G401 (cell line): ENCODE results near the gene KRTAP12-3. TPM values are rescaled to one million over a fixed set of nuclear protein-coding genes. Genes with fewer than 3 reads are reported as not detected.
"Not testable (repeated sequence)": the region's sequence is repeated elsewhere in the genome, so short reads cannot be mapped to it uniquely, and the experiment has no call there.

Source experiments
- DNase-seq: peaks from one replicate; pipeline ENCODE4 v3.0.0-alpha.2; 2015; ENCODE audit warnings: low spot score
- in situ Hi-C: cut with HindIII; loops from 2 replicates; pipeline ENCODE4 v1.10.0; 2016; ENCODE audit warnings: low sequenced_read_pairs, mixed read lengths
- total RNA-seq: library from RNA; depleted of rRNA; stranded (reverse); fragments of >200 nt; shearing (Covaris generic); gene quantifications from 2 replicates; pipeline ENCODE4 v1.2.3, GENCODE V29; 2014

The KRTAP12-3 gene
- total RNA-seq, 1 experiment from 2014 or later: not detected

DNA sequence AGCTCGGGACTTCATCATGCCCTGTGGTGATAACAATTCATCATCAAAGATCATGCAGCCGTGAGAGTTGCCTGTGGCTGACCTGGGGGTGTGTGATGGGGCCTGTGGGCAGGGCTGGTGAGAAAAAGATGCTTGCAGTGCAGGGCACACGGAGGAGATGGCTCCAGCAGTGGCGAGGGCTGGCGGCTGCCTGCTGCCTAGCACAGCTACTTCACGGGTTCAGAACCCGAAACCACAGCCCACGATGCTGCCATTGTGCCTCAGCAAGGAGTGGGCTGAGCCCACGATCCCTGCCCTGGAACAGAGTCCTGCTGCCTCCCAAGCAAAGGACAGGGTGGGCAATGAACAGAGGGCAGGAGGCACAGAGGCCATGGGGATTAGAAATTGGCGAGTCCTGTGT, 31.5 kb upstream of the KRTAP12-3 start:
- no peak for DNase-seq
- in situ Hi-C loops: no loop called here

DNA sequence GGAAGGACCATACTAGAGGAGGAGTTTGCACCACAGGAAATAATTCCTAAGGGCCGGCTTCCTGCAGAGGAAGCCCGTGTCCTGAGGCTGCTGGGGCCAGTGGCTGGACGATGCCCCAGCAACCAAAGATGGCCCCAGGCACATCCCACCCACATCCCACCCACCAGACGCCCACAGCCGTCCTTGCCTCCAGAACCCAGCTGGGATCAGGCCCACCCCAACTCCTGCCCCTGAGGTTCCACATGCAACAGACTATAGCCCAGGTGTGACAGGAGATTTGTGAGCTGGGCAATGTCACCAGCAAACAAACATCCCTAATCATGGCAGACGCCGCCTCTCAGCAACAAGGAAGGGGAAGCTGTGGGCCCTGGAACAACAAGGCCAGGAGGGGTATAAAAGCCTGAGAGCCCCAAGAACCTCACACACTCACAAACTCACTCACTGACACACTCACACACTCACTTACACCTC, 31.0 kb upstream of the KRTAP12-3 start, which contains the start of gene KRTAP10-9:
KRTAP10-9 (plus strand) TSS at position 421 of the 471 bp plus-strand sequence. CDS start 79 bp downstream, outside the sequence.
- in situ Hi-C loops: no loop called here
- no peak for DNase-seq

DNA sequence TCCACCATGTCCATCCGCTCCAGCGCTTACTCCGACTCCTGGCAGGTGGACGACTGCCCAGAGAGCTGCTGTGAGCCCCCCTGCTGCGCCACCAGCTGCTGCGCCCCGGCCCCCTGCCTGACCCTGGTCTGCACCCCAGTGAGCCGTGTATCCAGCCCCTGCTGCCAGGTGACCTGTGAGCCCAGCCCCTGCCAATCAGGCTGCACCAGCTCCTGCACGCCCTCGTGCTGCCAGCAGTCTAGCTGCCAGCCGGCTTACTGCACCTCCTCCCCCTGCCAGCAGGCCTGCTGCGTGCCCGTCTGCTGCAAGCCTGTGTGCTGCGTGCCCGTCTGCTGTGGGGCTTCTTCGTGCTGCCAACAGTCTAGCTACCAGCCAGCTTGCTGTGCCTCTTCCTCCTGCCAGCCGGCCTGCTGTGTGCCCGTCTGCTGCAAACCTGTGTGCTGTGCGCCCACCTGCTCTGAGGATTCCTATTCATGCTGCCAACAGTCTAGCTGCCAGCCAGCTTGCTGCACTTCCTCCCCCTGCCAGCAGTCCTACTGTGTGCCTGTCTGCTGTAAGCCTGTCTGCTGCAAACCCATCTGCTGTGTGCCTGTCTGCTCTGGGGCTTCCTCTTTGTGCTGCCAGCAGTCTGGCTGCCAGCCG, 30.4 kb upstream of the KRTAP12-3 start:
- DNase-seq: peak; percentile 20
- in situ Hi-C loops: not testable (repeated sequence)

DNA sequence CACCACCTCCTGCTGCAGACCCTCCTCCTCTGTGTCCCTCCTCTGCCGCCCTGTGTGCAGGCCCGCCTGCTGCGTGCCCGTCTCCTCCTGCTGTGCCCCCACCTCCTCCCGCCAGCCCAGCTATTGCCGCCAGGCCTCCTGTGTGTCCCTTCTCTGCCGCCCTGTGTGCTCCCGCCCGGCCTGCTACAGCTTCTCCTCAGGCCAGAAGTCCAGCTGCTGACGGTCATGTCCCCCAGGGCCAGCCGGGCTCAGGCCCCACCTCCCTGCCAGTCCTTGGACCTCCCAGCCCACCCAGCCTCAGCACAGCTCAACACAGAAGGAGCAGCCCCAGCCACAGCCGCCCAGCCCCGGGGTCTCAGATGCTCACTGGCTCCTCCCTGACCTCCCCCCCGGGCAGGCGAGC, 29.9 kb upstream of the KRTAP12-3 start:
- DNase-seq, in situ Hi-C loops: not testable (repeated sequence)

DNA sequence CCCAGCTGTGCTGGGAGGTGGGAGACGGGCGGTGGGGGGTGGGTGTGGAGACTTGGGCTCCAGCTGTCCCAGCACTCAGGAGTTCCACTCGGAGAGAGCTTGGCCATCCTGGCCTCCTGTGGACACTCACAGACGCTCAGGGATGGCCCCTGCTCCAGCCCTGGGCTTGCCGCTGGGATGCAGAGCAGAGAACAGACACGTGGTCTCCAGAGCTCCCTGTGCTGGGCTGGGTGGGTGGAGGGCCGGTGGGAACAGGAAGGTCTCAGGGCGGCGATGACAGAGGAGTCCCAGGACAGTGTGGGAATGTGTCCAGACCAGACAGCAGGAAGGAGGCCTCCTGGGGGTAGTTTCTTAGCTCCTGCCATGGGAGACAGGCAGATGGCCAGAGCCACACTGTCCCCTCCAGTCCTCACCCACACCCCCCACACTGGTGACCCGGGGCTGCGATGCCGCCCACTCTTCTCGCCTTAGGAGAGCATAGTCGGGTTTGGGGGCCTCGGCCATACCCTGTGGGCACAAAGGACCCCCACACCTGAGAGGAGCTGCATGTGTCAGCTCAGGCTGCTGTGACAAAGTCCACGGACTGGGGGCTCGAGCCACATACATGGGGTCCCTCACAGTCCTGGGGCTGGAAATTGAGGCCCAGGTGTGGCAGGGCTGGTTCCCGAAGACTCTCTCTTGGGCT, 28.9 kb upstream of the KRTAP12-3 start:
- DNase-seq: no peak
- in situ Hi-C loops: no loop called here

DNA sequence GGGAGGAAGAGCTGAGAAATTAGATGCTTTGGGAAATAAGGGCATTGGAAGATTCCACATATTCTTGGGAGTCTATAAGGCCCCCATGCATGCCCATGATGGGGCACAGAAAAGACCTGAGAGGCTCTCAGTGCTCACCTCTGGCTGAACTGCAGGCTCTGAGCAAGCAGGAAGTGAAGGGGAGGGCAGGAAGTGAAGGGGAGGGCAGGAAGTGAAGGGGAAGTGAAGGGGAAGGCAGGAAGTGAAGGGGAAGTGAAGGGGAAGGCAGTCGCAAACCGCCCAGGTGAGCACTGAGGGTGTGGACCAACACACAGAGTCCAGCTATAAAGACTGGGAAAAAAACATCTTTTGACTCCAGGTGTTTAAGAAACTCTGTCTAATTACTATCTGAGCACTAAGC, 27.3 kb upstream of the KRTAP12-3 start:
- in situ Hi-C loops: no loop called here
- DNase-seq: no peak

DNA sequence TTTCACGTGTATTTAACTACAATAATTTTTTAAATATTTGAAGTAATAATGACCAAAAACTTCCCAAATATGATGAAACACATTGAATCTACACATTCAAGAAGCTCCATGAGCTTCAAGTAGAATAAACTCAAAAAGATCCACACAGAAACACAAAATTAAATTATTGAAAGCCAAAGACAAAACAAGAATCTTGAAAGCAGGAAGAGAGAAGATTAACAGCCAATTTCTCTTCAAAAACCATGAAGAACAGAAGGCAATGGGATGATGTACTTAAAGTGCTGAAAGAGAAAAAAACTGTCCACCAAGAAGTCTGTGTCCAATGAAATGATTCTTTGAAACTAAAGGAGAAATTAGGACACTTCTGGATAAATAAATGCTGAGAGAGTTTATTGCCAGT, 25.7 kb upstream of the KRTAP12-3 start:
- DNase-seq: no peak
- in situ Hi-C loops: no loop called here

DNA sequence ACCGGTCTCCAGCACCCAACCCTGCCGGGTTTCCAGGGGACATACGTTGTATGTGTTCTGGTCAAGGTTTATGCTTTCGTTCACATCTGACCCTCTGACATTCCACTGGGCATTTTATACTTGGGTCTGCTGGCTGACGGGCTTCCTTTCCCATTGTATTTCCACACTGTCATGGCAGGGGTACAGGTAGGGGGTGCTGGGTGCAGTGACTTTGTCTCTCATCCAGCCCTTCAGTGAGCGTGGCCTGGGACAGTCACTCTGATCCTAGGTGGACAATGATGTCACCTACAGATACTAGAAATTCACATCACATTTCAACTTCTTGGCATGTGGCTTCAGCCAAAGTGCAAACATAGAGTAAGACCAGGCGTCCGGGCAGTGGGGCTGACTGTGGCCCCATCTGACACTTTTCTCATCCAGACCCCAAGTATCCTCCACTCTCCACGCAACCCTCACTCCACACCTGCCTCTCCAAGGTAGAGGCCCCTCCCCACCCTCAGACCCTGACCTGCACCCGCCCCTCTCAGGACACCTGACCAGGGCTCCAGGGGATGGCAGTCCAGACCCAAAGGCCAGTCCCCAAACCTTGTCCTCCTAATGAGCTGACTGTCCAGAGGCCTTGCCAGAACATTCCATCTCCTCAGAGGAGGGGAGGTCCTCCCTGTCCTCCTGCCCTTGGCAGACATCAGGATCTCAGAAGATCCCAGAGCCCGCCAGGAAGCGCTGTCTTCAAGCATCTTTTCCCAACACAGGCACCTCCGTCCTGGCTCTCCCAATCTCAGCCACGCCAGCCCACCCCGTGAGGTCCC, 21.3 kb upstream of the KRTAP12-3 start:
- DNase-seq: no peak
- in situ Hi-C loops: no loop called here

DNA sequence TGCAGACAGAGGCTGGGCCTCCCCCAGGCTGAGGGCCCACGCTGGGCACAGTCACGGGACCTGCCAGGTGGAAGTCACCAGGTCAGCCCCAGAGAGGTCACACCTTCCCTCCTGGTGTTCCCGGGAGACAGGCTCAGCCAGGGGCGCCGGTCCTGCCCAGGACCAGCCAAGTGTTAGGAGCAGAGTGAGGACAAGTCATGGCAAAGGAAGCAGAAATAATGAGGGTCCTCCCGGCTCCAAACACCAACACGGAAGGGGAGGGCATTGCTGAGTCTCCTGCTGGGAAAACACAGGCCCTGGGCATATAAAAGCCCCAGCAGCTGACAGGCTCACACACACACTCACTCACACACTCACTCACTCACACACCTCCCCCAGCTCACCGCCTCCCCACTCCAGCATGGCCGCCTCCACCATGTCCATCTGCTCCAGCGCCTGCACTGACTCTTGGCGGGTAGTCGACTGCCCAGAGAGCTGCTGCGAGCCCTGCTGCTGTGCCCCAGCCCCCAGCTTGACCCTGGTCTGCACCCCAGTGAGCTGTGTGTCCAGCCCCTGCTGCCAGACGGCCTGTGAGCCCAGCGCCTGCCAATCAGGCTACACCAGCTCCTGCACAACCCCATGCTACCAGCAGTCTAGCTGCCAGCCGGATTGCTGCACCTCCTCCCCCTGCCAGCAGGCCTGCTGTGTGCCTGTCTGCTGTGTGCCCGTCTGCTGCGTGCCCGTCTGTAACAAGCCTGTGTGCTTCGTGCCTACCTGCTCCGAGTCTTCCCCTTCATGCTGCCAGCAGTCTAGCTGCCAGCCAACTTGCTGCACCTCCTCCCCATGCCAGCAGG, 20.5 kb upstream of the KRTAP12-3 start, which contains the start of gene KRTAP10-10:
KRTAP10-10 (plus strand) TSS at position 339 of the 833 bp plus-strand sequence; CDS start at position 401, 62 bp downstream.
- in situ Hi-C loops: no loop called here
- peak; percentile 75 for DNase-seq

DNA sequence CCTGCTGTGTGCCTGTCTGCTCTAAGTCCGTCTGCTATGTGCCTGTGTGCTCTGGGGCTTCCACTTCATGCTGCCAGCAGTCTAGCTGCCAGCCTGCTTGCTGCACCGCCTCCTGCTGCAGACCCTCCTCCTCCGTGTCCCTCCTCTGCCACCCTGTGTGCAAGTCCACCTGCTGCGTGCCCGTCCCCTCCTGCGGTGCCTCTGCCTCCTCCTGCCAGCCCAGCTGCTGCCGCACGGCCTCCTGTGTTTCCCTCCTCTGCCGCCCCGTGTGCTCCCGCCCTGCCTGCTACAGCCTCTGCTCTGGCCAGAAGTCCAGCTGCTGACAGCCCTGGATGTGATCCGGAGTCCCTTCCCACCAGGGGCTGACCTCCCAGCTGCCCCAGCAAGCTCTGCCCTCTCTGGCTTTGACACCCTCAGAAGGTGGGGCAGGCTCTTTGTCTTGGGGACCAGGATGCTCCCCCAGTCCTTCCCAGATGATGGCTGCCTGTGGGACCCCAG, 19.8 kb upstream of the KRTAP12-3 start:
- DNase-seq, in situ Hi-C loops: not testable (repeated sequence)

DNA sequence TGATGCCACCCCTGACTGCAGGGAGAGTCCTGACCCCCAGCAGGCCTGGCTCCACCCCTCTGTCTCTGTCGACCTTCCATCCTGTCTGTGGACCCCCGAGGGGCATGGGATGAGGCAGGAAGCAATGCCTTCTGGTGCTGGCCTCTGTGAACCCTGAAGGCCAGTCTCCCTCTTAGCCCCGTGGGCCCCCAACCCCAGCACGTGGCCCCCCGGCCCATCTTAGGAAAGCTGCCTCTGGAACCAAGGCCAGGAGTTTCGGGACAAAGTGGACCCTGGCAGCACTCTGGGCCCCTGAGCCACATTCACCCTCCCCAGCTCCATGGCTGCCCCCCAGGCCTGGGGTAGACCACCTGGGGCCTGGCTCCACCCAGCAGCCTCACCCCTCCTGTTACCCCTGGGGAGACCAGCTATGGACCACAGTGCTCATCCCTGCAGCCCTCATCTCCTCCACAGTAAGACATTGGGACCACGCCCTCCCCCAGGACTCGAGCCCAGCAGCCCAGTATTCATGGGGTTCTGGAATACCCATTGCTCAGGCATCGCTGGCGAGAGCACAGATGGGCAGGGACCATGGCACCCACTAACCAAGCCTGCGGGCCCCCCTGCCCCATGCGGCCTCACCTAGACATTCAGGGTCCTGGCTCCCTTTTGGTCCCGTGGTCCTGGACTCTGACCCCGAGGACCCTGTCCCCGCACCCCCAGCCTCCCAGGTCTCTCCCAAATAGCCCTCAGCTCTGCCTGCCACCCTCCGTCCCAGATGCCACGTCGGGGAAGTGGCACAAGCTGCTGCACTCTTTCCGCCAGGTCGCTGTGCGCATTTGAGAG, 19.0 kb upstream of the KRTAP12-3 start:
- in situ Hi-C loops, DNase-seq: not testable (repeated sequence)

DNA sequence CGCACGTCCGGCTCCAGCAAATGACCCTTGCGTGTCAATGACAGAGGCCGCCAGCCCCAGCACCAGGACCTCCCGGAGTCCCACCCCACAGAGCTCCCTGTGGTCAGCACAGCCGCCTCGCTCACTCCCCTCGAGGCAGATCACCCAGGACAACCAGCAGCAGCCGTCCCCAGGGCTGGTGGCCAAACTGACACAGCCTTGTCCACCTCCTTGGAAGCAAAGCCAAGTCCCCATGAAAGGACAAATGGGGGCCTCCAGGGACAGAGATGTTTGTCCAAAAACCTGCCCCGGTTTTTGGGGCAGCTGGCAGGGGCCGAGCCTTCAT, 18.4 kb upstream of the KRTAP12-3 start:
- DNase-seq: no peak
- in situ Hi-C loops: no loop called here

DNA sequence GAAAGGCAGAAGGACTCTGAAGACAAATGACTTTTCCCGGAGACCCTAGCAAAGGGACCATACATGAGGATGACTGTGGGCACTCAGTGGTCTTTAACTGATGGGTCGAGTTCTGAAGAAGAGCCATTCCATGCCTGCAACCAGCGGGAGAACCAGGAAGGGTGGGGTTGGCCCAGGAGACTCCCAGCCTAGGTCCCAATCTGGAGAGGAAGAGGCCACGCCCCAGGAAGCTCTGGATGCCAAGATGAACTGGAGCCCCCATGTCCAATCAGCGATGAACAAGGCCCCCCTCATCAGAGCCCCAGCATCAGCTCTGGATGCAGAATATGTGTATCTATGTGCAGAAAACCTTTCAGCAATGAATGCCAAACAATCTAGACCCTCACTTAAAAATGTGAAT, 17.0 kb upstream of the KRTAP12-3 start:
- DNase-seq: no peak
- in situ Hi-C loops: no loop called here

DNA sequence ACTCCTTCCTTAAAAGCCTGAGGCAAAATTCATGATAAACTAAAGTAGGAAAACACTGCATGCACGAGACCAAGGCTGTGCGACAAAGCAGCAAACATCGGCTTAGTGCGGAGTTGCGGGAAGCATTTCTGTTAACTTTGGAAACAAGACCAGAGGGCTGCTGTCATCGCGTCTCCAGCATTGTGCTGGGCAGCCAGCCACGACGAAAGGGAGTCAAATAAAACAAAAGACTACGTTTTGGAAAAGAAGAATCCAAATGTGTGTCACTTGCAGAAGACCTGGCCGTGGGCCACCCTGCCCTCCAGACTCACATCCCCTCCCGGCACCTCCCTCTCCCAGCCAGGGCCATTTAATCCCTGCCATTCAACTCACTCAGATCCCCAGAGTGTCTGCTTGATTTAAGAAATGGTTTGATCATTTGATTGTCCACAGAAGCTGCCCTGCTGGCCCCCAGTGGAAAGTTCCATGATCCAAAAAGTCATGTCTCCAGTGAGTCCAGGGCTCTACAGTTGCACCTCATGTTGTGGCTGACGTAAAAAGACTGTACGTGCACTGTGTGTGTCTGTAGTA, 13.9 kb upstream of the KRTAP12-3 start:
- DNase-seq: no peak
- in situ Hi-C loops: no loop called here

DNA sequence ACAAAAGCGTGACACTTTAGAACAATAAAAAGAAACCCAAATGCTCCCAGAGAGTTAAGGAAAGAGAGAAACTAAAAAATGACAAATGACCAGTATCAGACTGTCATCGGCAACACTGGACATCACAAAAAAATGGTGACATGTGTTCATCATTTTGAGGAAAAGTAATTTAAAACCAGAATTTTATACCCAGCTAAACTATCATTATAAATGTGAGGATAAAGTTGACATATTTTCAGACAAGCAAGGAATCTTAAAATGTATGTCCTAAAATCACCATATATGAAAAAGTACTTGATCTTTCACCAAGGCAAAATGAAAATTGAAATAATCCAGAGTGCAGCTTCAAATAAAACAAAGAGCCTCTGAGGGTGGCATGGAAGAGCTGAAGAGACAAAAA, 12.9 kb upstream of the KRTAP12-3 start:
- no peak for DNase-seq
- in situ Hi-C loops: no loop called here

DNA sequence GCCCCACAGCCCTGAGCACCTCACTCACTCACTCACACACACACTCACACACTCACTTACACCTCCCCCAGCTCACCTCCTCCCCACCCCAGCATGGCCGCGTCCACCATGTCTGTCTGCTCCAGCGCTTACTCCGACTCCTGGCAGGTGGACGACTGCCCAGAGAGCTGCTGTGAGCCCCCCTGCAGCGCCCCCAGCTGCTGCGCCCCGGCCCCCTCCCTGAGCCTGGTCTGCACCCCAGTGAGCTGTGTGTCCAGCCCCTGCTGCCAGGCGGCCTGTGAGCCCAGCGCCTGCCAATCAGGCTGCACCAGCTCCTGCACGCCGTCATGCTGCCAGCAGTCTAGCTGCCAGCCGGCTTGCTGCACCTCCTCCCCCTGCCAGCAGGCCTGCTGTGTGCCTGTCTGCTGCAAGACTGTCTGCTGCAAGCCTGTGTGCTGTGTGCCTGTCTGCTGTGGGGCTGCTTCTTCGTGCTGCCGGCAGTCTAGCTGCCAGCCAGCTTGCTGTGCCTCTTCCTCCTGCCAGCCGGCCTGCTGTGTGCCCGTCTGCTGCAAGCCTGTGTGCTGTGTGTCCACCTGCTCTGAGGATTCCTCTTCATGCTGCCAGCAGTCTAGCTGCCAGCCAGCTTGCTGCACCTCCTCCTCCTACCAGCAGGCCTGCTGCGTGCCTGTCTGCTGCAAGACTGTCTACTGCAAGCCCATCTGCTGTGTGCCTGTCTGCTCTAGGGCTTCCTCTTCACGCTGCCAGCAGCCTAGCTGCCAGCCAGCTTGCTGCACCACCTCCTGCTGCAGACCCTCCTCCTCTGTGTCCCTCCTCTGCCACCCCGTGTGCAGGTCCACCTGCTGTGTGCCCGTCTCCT, 11.1 kb upstream of the KRTAP12-3 start, which contains the start of gene KRTAP10-11:
KRTAP10-11 (plus strand) TSS at position 49 of the 856 bp plus-strand sequence; CDS start at position 94, 45 bp downstream.
- DNase-seq: peak; percentile 29
- in situ Hi-C loops: not testable (repeated sequence)

DNA sequence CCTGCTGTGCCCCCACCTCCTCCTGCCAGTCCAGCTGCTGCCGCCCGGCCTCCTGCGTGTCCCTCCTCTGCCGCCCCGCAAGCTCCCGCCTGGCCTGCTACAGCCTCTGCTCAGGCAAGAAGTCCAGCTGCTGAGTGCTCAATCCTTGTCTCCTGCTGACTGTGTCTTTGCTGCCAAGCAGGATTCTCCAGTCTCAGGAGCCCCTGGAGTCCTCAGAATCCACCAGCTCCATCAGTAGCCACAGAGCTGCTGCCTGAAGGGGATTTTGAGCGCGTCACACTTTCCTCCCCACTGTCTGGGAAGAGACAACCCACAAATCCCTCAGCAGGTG, 10.5 kb upstream of the KRTAP12-3 start:
- DNase-seq: no peak

More for the DNA sequence above, 10.5 kb upstream of the KRTAP12-3 start:
- in situ Hi-C loops: no loop called here
